ENCODE data around the gene GPR35. TPM values are rescaled to one million over a fixed set of nuclear protein-coding genes. Genes with fewer than 3 reads are reported as not detected.

The GPR35 gene
- total and polyA plus RNA-seq, 4 donors: 0.30 to 2.4 (median 0.44) TPM

DNA sequence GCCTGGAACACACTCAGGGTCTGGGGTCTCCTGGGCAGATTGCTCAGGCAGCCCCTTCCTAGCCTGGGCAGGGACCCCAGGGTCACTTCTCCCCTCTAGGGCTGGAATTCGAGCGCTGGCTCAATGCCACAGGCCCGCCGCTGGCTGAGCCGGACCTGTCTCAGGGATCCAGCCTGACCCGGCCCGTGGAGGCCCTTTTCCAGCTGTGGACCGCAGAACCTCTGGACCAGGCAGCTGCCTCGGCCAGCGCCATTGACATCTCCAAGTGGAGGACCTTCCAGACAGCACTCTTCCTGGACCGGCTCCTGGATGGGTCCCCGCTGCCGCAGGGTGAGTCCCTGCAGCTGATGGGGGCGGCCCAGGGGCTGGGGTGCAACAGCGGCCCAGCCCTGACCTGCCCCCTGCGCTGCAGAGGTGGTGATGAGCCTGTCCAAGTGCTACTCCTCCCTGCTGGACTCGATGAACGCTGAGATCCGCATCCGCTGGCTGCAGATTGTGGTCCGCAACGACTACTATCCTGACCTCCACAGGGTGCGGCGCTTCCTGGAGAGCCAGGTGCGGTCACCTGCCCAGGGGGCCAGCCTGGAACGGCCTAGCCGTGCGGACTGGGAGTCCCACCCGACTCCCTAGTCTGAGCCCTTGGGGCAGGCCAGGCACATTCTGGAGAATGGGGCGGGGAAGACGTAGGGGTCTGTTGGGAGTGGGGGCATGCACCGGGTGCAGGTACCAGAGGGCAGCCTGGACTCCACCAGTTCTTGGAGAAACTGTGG, 48.7 kb upstream of the GPR35 start:
- no peak overlapping the region for H3K27ac ChIP-seq (ENCODE audit: low read depth in 1 of 2, low read length in 2 of 2)
- H3K27me3 ChIP-seq (ENCODE audit: control insufficient read depth in 4 of 4, insufficient read depth in 4 of 4, low read length in 3 of 4): no peaks in the 10 kb centered on the region
- H3K4me3 ChIP-seq (ENCODE audit: low read depth in 1 of 3, low read length in 3 of 3): no peak overlapping the region
- TF ChIP-seq SP1 (IDR thresholded peaks at IDR 0.05) (no peak), EGR1 (IDR thresholded peaks at IDR 0.05; ENCODE audit: low read depth in 2 of 2) (no peak), HNF4A (conservative IDR thresholded peaks at IDR 0.05) (no peak), JUND (IDR thresholded peaks at IDR 0.05) (no peak), RXRA (IDR thresholded peaks at IDR 0.05) (no peak), YY1 (IDR thresholded peaks at IDR 0.05) (no peak), GABPA (IDR thresholded peaks at IDR 0.05 in 1 of 2, conservative IDR thresholded peaks at IDR 0.05 in 1 of 2) (no peak), NR2F2 (IDR thresholded peaks at IDR 0.05) (no peak), TAF1 (conservative IDR thresholded peaks at IDR 0.05) (no peak)
- TF ChIP-seq, protein P1, sequence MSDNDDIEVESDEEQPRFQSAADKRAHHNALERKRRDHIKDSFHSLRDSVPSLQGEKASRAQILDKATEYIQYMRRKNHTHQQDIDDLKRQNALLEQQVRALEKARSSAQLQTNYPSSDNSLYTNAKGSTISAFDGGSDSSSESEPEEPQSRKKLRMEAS (IDR thresholded peaks at IDR 0.05): no peak
- TF ChIP-seq, protein P2, sequence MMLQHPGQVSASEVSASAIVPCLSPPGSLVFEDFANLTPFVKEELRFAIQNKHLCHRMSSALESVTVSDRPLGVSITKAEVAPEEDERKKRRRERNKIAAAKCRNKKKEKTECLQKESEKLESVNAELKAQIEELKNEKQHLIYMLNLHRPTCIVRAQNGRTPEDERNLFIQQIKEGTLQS (IDR thresholded peaks at IDR 0.05): no peak
- peaks cover 9 to 25% (median 21%) of the 10 kb centered on the region in 4 donors for H3K4me1 ChIP-seq (ENCODE audit: control insufficient read depth in 4 of 4, insufficient read depth in 4 of 4, low read length in 3 of 4)
- H3K9ac ChIP-seq (ENCODE audit: low read depth in 1 of 2, low read length in 2 of 2): no peak overlapping the region
- peaks cover 0 to 45% (median 6%) of the 10 kb centered on the region in 4 donors for H3K36me3 ChIP-seq (ENCODE audit: control insufficient read depth in 4 of 4, insufficient read depth in 3 of 4, low read depth in 1 of 4, low read length in 3 of 4)
- 94% methylated on average over 32 of the region's 32 CpGs for WGBS
- no peaks in the 10 kb centered on the region for H3K9me3 ChIP-seq (ENCODE audit: control insufficient read depth in 4 of 4, low read length in 3 of 4)
- DNase-seq (ENCODE audit: low spot score): no peak

DNA sequence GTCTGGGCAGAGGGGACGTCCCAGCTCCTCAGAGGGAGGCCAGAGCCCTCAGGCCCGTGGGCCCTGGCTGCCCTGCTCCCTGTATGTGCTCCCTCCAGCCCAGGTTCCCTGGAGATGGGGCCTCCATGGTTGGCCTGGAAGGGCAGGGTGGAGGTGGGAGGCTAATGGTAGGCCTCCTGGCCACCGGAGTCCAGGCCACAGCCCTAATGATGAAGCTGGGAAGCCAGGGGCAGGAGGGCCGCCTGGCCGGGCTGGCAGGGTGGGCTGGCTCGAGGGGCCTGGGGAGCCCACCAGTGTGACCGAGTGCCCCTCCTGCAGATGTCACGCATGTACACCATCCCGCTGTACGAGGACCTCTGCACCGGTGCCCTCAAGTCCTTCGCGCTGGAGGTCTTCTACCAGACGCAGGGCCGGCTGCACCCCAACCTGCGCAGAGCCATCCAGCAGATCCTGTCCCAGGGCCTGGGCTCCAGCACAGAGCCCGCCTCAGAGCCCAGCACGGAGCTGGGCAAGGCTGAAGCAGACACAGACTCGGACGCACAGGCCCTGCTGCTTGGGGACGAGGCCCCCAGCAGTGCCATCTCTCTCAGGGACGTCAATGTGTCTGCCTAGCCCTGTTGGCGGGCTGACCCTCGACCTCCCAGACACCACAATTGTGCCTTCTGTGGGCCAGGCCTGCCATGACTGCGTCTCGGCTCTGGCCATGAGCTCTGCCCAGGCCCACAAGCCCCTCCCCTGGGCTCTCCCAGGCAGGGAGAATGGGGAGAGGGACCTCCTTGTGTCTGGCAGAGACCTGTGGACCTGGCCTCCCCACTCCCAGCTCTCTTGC, 47.8 kb upstream of the GPR35 start:
- Histone ChIP-seq H3K4me1 (ENCODE audit: control insufficient read depth in 4 of 4, insufficient read depth in 4 of 4, low read length in 3 of 4) (peaks cover 9 to 25% (median 21%) of the 10 kb centered on the region in 4 donors), H3K36me3 (ENCODE audit: control insufficient read depth in 4 of 4, insufficient read depth in 3 of 4, low read depth in 1 of 4, low read length in 3 of 4) (peaks cover 0 to 45% (median 5%) of the 10 kb centered on the region in 4 donors)

More for the DNA sequence above, 47.8 kb upstream of the GPR35 start:
- no peak for TF ChIP-seq SP1 (IDR thresholded peaks at IDR 0.05)
- TF ChIP-seq HNF4G (IDR thresholded peaks at IDR 0.05): no peak
- no peak for TF ChIP-seq FOXA1 (IDR thresholded peaks at IDR 0.05)
- TF ChIP-seq, protein P2 (IDR thresholded peaks at IDR 0.05): no peak
- TF ChIP-seq, protein P3, sequence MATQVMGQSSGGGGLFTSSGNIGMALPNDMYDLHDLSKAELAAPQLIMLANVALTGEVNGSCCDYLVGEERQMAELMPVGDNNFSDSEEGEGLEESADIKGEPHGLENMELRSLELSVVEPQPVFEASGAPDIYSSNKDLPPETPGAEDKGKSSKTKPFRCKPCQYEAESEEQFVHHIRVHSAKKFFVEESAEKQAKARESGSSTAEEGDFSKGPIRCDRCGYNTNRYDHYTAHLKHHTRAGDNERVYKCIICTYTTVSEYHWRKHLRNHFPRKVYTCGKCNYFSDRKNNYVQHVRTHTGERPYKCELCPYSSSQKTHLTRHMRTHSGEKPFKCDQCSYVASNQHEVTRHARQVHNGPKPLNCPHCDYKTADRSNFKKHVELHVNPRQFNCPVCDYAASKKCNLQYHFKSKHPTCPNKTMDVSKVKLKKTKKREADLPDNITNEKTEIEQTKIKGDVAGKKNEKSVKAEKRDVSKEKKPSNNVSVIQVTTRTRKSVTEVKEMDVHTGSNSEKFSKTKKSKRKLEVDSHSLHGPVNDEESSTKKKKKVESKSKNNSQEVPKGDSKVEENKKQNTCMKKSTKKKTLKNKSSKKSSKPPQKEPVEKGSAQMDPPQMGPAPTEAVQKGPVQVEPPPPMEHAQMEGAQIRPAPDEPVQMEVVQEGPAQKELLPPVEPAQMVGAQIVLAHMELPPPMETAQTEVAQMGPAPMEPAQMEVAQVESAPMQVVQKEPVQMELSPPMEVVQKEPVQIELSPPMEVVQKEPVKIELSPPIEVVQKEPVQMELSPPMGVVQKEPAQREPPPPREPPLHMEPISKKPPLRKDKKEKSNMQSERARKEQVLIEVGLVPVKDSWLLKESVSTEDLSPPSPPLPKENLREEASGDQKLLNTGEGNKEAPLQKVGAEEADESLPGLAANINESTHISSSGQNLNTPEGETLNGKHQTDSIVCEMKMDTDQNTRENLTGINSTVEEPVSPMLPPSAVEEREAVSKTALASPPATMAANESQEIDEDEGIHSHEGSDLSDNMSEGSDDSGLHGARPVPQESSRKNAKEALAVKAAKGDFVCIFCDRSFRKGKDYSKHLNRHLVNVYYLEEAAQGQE (IDR thresholded peaks at IDR 0.05): no peak
- TF ChIP-seq, protein P4, sequence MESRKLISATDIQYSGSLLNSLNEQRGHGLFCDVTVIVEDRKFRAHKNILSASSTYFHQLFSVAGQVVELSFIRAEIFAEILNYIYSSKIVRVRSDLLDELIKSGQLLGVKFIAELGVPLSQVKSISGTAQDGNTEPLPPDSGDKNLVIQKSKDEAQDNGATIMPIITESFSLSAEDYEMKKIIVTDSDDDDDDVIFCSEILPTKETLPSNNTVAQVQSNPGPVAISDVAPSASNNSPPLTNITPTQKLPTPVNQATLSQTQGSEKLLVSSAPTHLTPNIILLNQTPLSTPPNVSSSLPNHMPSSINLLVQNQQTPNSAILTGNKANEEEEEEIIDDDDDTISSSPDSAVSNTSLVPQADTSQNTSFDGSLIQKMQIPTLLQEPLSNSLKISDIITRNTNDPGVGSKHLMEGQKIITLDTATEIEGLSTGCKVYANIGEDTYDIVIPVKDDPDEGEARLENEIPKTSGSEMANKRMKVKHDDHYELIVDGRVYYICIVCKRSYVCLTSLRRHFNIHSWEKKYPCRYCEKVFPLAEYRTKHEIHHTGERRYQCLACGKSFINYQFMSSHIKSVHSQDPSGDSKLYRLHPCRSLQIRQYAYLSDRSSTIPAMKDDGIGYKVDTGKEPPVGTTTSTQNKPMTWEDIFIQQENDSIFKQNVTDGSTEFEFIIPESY (IDR thresholded peaks at IDR 0.05): no peak
- TF ChIP-seq, protein P1 (IDR thresholded peaks at IDR 0.05): no peak
- TF ChIP-seq HNF4A (conservative IDR thresholded peaks at IDR 0.05): no peak
- TF ChIP-seq RAD21 (IDR thresholded peaks at IDR 0.05): no peak
- TF ChIP-seq YY1 (IDR thresholded peaks at IDR 0.05): no peak
- TF ChIP-seq TAF1 (conservative IDR thresholded peaks at IDR 0.05): no peak
- no peak for TF ChIP-seq RXRA (IDR thresholded peaks at IDR 0.05)
- TF ChIP-seq FOXA2 (IDR thresholded peaks at IDR 0.05): no peak
- no peak for TF ChIP-seq EGR1 (IDR thresholded peaks at IDR 0.05; ENCODE audit: low read depth in 2 of 2)
- no peak for TF ChIP-seq NR2F2 (IDR thresholded peaks at IDR 0.05)
- TF ChIP-seq JUND (IDR thresholded peaks at IDR 0.05): no peak
- no peak for TF ChIP-seq GABPA (IDR thresholded peaks at IDR 0.05 in 1 of 2, conservative IDR thresholded peaks at IDR 0.05 in 1 of 2)
- 93% methylated on average over 26 of the region's 26 CpGs for WGBS
- H3K9ac ChIP-seq (ENCODE audit: low read depth in 1 of 2, low read length in 2 of 2): no peak overlapping the region
- no peak overlapping the region for H3K27ac ChIP-seq (ENCODE audit: low read depth in 1 of 2, low read length in 2 of 2)
- no peak overlapping the region for H3K4me3 ChIP-seq (ENCODE audit: low read depth in 1 of 3, low read length in 3 of 3)
- H3K9me3 ChIP-seq (ENCODE audit: control insufficient read depth in 4 of 4, low read length in 3 of 4): no peaks in the 10 kb centered on the region
- H3K27me3 ChIP-seq (ENCODE audit: control insufficient read depth in 4 of 4, insufficient read depth in 4 of 4, low read length in 3 of 4): no peaks in the 10 kb centered on the region
- no peak for DNase-seq (ENCODE audit: low spot score)
